Measurements from ENCODE around the gene TEX11. TPM values are rescaled to one million over a fixed set of nuclear protein-coding genes. Genes with fewer than 3 reads are reported as not detected.
"Not testable (repeated sequence)": the region's sequence is repeated elsewhere in the genome, so short reads cannot be mapped to it uniquely, and the experiment has no call there.

TEX11 gene
- total RNA-seq, 2 donors from 2014 or later: not detected

DNA sequence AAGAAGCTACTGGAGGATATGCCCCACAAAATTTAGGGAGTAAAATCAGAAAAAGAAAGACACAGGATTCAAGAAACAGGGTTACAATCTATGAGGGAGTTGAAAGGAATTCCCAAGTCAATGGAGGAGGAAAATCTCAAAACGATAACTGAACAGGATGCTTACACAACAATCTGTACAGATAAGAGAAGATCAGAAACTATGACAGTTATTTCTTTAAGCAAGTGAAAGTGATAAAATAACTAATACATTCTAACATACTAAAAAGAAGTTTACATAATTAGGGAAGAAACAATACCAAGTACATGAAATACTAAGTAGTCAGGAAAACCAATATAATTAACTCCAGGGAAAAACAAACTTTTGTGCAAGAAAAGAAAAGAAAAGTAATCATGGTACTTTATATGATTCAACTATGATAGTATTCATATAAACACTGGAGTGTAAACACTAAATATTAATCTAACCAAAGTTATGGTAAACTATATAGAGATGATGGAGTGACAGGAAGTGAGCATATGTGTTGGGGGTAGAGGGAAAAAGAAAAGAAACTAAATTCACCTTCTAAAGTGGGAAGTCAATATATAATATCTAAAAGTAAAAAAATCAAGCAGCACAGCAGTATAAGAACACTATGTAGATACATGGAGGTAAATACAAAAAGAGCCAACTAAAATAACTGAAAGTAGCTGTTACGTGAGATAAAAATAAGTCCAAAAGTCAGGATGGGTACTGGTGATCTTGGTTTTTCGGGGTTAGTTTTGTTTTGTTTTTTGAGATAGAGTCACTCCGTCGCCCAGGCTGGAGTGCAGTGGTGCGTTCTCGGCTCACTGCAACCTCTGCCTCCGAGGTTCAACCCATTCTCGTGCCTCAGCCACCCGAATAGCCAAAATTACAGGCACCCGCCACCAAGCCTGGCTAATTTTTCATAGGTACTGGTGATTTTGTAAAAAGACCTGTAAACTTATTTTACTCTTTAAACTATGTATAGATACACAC is 99.3 kb downstream of the TEX11 start:
- no peak for DNase-seq (ENCODE audit: low spot score in 2 of 2)
- H3K9me3 Mint-ChIP-seq: no peaks in the 10 kb centered on the region
- no peak overlapping the region for H3K27ac Mint-ChIP-seq
- ATAC-seq: no peak
- H3K36me3 Mint-ChIP-seq: no peaks in the 10 kb centered on the region

DNA sequence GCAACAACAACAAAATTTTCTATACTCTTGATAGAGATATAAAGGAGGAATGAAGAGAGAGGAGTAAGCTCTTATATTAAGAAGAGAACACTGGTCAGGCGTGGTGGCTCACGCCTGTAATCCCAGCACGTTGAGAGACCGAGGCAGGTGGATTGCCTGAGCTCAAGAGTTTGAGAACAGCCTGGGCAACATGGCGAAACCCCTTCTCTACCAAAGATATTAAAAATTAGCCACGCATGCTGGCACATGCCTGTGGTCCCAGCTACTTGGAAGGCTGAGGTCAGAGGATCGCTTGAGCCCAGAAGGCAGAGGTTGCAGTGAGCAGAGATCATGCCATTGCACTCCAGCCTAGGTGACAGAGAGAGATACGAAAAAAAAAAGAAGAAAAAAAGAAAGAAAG is 102.4 kb downstream of the TEX11 start:
- Mint-ChIP-seq H3K36me3 (no peaks in the 10 kb centered on the region), H3K9me3 (no peaks in the 10 kb centered on the region), H3K27ac (no peak overlapping the region)
- no peak for DNase-seq (ENCODE audit: low spot score in 2 of 2)
- no peak for ATAC-seq

DNA sequence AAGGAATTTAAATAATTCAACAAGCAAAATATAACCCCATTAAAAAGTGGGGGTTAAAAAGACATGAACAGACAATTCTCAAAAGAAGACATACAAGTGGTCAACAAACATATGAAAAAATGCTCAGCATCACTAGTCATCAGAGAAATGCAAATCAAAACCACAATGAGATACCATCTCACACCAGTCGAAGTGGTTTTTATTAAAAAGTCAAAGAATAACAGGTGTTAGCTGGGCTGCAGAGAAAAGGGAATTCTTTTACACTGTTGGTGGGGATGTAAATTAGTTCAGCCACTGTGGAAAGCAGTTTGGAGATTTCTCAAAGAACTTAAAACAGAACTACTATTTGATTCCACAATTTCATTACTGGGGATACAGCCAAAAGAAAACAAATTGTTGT is 111.8 kb downstream of the TEX11 start:
- H3K27ac Mint-ChIP-seq; ATAC-seq; DNase-seq (ENCODE audit: low spot score in 2 of 2); H3K36me3 Mint-ChIP-seq; H3K9me3 Mint-ChIP-seq: not testable (repeated sequence)

DNA sequence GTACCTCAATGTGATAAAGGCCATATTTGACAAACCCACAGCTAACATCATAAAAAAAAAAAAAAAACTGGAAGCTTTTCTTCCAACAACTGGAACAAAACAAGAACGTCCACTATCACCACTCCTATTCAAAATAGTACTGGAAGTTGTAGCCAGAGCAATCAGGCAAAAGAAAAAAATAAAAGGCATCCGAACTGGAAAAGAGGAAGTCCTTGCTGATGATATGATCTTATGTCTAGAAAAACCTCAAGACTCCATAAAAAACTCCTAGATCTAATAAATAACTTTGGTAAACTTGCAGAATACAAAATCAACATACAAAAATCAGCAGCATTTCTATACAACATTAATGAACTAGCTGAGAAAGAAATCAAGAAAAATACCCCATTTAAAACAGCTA is 134.3 kb downstream of the TEX11 start:
- Mint-ChIP-seq H3K36me3 (no peaks in the 10 kb centered on the region), H3K9me3 (no peaks in the 10 kb centered on the region), H3K27ac (no peak overlapping the region)
- ATAC-seq (no peak), DNase-seq (ENCODE audit: low spot score in 2 of 2) (no peak)

DNA sequence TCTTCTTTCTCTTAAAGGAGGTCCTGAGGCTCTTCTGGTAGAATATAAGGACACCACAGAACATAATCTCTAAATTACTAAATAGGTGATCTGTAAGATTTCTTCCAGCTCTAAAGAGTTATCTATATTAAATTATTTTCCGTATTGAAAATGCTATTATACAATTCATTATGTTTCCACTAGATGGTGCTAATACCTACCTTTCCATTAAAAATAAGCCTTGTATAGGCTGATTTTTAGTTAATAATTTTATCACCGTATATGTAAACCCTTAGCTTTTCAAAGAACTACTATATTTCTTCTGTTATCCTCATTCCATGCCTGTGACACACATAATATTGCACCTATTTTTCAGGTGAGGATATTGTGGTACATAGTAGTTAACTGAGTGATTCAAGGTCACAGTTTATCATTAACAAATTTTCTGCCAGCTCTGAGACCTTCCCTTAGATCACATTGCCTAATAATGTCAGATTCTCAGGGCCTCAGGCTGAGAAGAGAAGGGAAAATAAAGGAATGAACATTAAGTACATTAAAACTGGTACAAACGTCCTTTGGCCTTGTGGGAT is 138.8 kb downstream of the TEX11 start:
- ATAC-seq (no peak), DNase-seq (ENCODE audit: low spot score in 2 of 2) (no peak)
- Mint-ChIP-seq H3K27ac (no peak overlapping the region), H3K9me3 (no peaks in the 10 kb centered on the region), H3K36me3 (no peaks in the 10 kb centered on the region)

DNA sequence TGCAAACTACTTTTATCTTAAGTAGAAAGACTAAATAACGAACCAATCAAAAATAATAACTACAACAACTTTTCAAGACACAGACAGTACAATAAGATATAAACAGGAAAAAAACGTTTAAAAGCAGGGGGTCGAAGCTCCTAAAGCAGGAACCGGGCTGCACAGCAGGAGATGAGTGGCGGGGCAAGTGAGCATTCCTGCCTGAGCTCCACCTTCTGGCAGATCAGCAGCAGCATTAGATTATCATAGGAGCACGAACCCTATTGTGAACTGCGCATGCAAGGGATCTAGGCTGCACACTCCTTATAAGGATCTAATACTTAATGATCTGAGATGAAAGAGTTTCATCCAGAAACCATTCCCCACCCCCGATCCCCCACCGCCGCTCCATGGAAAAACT is 146.2 kb downstream of the TEX11 start:
- H3K36me3 Mint-ChIP-seq: peaks cover 8 to 9% of the 10 kb centered on the region in 2 donors
- no peak for ATAC-seq

DNA sequence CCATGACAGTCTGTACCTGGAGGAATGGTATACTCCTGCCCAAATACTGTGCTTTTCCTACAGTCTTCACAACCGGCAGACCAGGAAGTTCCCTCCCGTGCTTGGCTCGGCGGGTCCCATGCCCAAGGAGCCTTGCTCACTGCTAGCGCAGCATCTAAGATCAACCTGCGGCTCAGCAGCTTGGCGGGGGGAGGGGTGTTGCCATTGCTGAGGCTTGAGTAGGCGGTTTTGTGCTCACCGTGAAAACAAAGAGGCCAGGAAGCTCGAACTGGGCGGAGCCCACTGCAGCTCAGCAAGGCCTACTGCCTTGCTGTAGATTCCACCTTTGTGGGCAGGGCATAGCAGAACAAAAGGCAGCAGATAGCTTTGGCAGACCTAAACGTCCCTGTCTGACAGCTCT is 152.7 kb downstream of the TEX11 start:
- peaks cover 5 to 6% of the 10 kb centered on the region in 2 donors for H3K9me3 Mint-ChIP-seq
- peak in 1 of 2 donors; percentile 44 for DNase-seq (ENCODE audit: low spot score in 2 of 2)

More for the DNA sequence above, 146.2 kb downstream of the TEX11 start:
- H3K9me3 Mint-ChIP-seq: peaks cover 0 to 6% of the 10 kb centered on the region in 2 donors
- no peak for DNase-seq (ENCODE audit: low spot score in 2 of 2)
- H3K27ac Mint-ChIP-seq: no peak overlapping the region

DNA sequence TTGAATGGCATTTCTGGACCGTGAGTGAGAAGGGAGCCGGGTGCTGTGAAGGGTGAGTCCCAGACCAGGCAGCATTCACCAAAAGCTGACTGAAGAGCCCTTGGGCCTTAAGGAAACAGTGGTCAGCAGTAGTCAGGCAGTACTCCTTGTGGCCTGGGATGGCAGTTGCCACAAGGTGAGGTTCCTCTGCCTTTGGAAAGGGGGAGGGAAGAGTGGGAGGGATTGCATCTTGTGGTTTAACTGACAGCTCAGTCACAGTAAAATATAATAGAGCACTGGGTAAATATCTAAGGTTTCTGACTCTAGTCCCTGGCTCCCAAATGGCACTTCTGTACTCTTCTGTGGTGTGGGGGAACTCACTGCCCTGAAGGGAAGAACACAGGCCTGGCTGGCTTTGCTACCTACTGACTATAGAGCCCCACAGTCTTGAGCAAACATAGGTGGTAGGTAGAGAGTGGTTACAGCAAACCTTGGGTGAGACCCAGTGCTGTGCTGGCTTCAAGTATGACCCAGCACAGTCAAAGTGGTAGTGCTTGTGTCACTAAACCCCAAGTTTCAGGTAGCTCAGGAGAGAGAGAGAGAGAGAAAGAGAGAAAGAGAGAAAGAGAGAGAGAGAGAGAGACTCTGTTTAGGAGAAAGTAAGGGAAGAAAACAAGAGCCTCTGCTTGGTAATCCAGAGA is 154.2 kb downstream of the TEX11 start:
- Mint-ChIP-seq H3K36me3 (peaks cover 14 to 15% of the 10 kb centered on the region in 2 donors), H3K27ac (peak overlapping the region in 1 of 2 donors; percentile 62), H3K9me3 (peaks cover 5 to 6% of the 10 kb centered on the region in 2 donors)
- ATAC-seq: peak; percentile 78 to 92
- peak in 1 of 2 donors; percentile 18 for DNase-seq (ENCODE audit: low spot score in 2 of 2)

More for the DNA sequence above, 152.7 kb downstream of the TEX11 start:
- ATAC-seq: peak; percentile 53 to 75
- Mint-ChIP-seq H3K27ac (no peak overlapping the region), H3K36me3 (peaks cover 14 to 15% of the 10 kb centered on the region in 2 donors)

DNA sequence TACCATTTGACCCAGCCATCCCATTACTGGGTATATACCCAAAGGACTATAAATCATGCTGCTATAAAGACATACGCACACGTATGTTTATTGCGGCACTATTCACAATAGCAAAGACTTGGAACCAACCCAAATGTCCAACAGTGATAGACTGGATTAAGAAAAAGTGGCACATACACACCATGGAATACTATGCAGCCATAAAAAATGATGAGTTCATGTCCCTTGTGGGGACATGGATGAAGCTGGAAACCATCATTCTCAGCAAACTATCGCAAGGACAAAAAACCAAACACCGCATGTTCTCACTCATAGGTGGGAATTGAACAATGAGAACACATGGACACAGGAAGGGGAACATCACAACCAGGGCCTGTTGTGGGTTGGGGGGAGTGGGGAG is 174.7 kb downstream of the TEX11 start:
- H3K9me3 Mint-ChIP-seq; H3K27ac Mint-ChIP-seq; DNase-seq (ENCODE audit: low spot score in 2 of 2); ATAC-seq; H3K36me3 Mint-ChIP-seq: not testable (repeated sequence)

DNA sequence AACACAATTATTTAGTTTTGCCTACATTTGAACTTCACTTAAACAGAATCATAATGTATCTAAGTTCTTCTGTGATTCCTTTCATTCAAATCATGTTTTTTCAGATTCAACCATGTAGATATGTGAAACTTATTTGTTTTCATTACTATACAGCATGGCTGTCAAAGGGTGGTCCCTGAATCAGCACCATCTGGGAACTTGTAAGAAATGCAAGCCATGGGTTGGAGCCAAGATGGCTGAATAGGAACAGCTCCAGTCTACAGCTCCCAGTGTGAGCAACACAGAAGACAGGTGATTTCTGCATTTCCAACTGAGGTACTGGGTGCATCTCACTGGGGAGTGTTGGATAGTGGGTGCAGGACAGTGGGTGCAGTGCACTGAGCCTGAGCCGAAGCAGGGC is 180.6 kb downstream of the TEX11 start:
- not testable (repeated sequence) for DNase-seq (ENCODE audit: low spot score in 2 of 2); H3K36me3 Mint-ChIP-seq; H3K9me3 Mint-ChIP-seq; ATAC-seq; H3K27ac Mint-ChIP-seq

DNA sequence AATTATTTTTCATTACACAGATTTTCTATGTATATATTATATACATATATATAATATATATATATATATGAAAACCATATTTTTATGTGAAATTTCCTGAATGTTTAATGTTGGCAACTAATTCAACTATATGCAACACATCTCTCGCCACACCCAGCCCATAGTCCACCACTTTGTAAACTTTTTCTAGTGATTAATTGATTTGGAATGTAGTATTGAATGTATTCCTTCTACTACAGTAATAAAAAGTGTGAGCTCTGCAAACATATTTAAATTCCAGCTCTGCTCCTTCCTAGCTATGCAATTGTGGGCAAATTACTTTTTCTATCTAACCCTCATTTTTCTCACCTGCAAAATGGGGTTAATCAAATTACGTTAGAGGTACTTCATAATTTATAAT is 187.8 kb downstream of the TEX11 start:
- no peaks in the 10 kb centered on the region for H3K9me3 Mint-ChIP-seq
- no peaks in the 10 kb centered on the region for H3K36me3 Mint-ChIP-seq
- H3K27ac Mint-ChIP-seq: no peak overlapping the region
- ATAC-seq: no peak
- no peak for DNase-seq (ENCODE audit: low spot score in 2 of 2)

DNA sequence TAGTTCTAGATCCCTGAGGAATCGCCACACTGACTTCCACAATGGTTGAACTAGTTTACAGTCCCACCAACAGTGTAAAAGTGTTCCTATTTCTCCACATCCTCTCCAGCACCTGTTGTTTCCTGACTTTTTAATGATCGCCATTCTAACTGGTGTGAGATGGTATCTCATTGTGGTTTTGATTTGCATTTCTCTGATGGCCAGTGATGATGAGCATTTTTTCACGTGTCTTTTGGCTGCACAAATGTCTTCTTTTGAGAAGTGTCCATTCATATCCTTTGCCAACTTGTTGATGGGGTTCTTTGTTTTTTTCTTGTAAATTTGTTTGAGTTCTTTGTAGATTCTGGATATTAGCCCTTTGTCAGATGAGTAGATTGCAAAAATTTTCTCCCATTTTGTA is 197.2 kb downstream of the TEX11 start:
- H3K9me3 Mint-ChIP-seq; H3K36me3 Mint-ChIP-seq; H3K27ac Mint-ChIP-seq; ATAC-seq; DNase-seq (ENCODE audit: low spot score in 2 of 2): not testable (repeated sequence)

DNA sequence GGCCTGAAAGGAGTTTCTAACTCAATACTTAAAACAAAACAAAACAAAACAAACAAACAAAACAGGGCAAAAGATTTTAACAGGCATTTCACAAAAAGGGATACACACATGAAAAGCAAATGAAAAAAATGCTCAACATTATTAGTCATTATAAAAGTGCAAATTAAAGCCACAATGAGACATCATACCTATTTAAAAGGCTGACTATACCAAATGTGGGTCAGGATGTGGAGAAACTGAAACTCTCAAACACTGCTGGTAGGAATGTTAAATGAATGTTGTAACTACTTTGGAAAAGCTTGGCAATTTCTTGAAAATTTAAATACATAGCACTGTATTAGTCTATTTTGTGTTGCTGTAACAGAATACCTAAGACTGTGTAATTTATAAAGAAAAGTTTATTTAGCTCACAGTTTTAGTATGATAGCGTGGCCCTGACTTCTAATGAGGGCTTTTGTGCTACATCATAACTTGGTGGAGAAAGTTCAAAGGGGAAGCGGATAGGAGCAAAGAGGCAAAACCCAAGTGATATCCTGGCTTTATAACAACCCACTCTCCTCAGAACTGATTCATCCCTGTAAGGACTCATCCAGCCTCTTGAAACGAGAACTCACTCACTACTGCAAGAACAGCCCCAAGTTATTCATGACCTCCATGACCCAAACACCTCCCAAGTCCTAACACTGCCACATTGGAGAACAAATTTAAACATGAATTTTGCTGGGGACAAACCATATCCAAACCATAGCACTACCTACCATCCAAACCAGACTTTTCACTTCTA is 214.0 kb downstream of the TEX11 start:
- ATAC-seq (peak; percentile 20 to 81), DNase-seq (ENCODE audit: low spot score in 2 of 2) (no peak)
- no peak overlapping the region for H3K27ac Mint-ChIP-seq
- H3K36me3 Mint-ChIP-seq: no peaks in the 10 kb centered on the region
- no peaks in the 10 kb centered on the region for H3K9me3 Mint-ChIP-seq

DNA sequence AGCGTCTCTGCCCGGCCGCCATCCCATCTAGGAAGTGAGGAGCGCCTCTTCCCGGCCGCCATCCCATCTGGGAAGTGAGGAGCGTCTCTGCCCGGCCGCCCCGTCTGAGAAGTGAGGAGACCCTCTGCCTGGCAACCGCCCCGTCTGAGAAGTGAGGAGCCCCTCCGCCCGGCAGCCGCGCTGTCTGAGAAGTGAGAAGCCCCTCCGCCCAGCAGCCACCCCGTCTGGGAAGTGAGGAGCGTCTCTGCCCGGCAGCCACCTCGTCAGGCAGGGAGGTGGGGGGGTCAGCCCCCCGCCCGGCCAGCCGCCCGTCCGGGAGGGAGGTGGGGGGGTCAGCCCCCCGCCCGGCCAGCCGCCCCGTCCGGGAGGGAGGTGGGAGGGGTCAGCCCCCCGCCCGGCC is 229.1 kb downstream of the TEX11 start:
- not testable (repeated sequence) for DNase-seq (ENCODE audit: low spot score in 2 of 2); H3K9me3 Mint-ChIP-seq; H3K36me3 Mint-ChIP-seq; ATAC-seq; H3K27ac Mint-ChIP-seq

DNA sequence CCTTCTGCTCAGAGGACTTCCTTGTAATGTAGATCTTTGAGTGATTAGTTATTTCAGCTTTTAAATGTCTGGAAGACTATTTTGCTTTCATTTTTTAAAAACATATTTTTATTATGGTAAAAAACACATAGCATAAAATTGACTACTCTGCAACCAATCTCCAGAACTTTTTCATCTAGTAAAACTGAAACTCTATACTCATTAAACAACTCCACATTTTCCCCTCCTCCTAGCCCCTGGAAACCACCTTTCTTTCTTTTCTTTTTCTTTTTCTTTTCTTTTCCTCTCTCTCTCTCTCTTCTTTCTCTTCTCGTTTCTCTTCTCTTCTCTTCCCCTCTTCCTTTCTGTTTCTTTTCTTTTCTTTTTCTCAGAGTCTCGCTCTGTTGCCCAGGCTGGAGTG is 233.2 kb downstream of the TEX11 start:
- no peaks in the 10 kb centered on the region for H3K9me3 Mint-ChIP-seq
- DNase-seq (ENCODE audit: low spot score in 2 of 2): no peak
- peak; percentile 44 to 90 for ATAC-seq
- H3K27ac Mint-ChIP-seq: no peak overlapping the region
- H3K36me3 Mint-ChIP-seq: peaks cover 0 to 7% of the 10 kb centered on the region in 2 donors

DNA sequence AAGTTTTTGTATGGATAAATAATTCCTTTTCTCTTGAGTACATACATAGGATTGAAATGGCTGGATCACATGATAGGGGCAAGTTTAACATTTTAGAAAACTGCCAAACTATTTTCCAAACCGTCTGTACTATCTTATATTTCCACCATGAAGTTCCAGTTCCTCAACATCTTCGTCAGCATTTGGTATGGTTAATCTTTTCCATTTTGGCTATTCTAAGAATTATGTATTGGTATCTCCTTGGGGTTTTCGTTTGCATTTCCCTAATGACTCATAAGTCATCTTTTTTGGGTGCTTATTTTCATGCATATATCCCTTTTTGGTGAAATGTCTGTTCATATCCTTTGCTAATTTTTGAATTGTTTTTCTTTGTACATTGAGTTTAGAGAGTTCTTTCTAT is 236.2 kb downstream of the TEX11 start:
- ATAC-seq: peak; percentile 36 to 59
- no peak overlapping the region for H3K27ac Mint-ChIP-seq
- DNase-seq (ENCODE audit: low spot score in 2 of 2): no peak
- no peaks in the 10 kb centered on the region for H3K9me3 Mint-ChIP-seq
- peaks cover 0 to 7% of the 10 kb centered on the region in 2 donors for H3K36me3 Mint-ChIP-seq

Data from activated naive CD4-positive, alpha-beta T cell treated with anti-CD3 and anti-CD28 coated beads, Interleukin-2, amount 50 U/mL, for 72 hours (primary cell).